SJCRH30 (cell line): ENCODE data around the gene ILRUN. TPM values are rescaled to one million over a fixed set of nuclear protein-coding genes. Genes with fewer than 3 reads are reported as not detected.
"Not testable (repeated sequence)": the region's sequence is repeated elsewhere in the genome, so short reads cannot be mapped to it uniquely, and the experiment has no call there.

Experiments
- DNase-seq, 2 experiments: peaks; one replicate each; pipeline ENCODE4 v3.0.0-alpha.2; 2015 to 2020
- H3K27ac ChIP-seq: fragments of 250-450 bp; sonication (Bioruptor Pico); 2 replicates; pipeline ENCODE4 v1.5.1; 2020; ENCODE audit warnings: mild to moderate bottlenecking, moderate library complexity
- H3K27me3 ChIP-seq: fragments of 250-450 bp; sonication (Bioruptor Pico); 2 replicates; pipeline ENCODE4 v1.5.1; 2020; ENCODE audit warnings: mild to moderate bottlenecking, moderate library complexity
- H3K36me3 ChIP-seq: fragments of 250-450 bp; sonication (Bioruptor Pico); 2 replicates; pipeline ENCODE4 v1.5.1; 2020; ENCODE audit warnings: mild to moderate bottlenecking, moderate library complexity
- H3K4me1 ChIP-seq: fragments of 250-450 bp; sonication (Bioruptor Pico); 2 replicates; pipeline ENCODE4 v1.5.1; 2020; ENCODE audit warnings: mild to moderate bottlenecking, moderate library complexity
- H3K4me3 ChIP-seq: fragments of 250-450 bp; sonication (Bioruptor Pico); 2 replicates; pipeline ENCODE4 v1.5.1; 2020; ENCODE audit warnings: mild to moderate bottlenecking, moderate library complexity
- H3K9me3 ChIP-seq: fragments of 250-450 bp; sonication (Bioruptor Pico); replicated peaks from 2 replicates; pipeline ENCODE4 v1.5.1; 2020; ENCODE audit warnings: mild to moderate bottlenecking, moderate library complexity
- total RNA-seq: library from RNA; depleted of rRNA; stranded (reverse); fragments of >200 nt; shearing (Covaris generic); gene quantifications from 2 replicates; pipeline ENCODE4 v1.2.3, GENCODE V29; 2014

ILRUN gene
- total RNA-seq, 1 experiment from 2014 or later: 43.3 TPM

DNA sequence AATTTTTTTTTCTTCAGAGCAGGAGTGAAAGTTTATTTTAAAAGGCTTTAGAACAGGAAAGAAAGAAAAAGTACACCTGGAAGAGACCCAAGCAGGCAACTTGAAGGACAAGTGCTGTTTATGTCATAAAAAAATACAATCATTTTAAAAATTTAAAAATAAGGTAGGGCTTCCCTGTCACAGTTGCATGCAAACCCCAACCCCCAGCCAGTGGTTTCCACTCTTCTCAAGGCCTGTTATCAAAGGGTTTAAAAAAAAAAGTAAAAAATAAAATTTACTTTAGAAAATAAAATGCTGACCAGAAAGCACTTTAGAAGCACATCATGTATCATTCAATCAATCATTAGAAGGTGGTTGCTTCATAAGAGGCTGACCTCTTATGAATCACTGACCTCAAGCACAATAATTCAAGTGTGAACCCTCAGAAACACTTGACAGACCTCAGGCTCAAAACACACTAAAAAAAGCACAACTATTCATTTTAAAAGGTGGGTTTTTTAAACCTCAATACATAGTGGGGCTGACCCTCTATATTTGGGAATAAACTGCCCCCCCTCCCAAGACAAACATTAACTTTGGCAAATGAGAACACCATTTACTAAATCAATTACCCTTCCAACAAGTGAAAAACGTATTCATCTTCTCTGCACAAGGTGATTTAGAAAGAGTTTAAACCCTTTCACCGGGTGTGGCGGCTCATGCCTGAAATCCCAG lies 15.6 kb downstream of the ILRUN start:
- H3K4me1 ChIP-seq: 0 out of 2 replicates have a peak, but pooled peaks cover 2% of the 10 kb centered on the region
- no peaks in the 10 kb centered on the region for H3K9me3 ChIP-seq
- H3K27ac ChIP-seq: no peak overlapping the region
- no peak overlapping the region for H3K4me3 ChIP-seq
- no peak for DNase-seq
- no peaks in the 10 kb centered on the region for H3K27me3 ChIP-seq
- no peaks in the 10 kb centered on the region for H3K36me3 ChIP-seq

DNA sequence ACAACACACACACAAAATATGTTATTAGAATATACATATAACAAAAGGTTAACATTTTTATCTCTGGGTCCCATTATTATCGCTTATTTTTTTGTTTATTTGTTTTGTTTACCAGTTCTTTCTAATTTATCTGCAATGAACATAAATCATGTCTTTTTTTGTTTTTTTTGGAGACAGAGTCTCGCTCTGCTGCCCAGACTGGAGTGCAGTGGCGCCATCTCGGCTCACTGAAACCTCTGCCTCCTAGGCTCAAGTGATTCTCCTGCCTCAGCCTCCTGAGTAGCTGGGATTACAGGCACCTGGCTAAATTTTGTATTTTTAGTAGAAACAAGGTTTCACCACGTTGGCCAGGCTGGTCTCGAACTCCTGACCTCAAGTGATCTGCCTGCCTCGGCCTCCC lies 16.3 kb downstream of the ILRUN start:
- H3K27ac ChIP-seq, H3K4me3 ChIP-seq, H3K4me1 ChIP-seq, H3K36me3 ChIP-seq, H3K27me3 ChIP-seq, H3K9me3 ChIP-seq, DNase-seq: not testable (repeated sequence)

DNA sequence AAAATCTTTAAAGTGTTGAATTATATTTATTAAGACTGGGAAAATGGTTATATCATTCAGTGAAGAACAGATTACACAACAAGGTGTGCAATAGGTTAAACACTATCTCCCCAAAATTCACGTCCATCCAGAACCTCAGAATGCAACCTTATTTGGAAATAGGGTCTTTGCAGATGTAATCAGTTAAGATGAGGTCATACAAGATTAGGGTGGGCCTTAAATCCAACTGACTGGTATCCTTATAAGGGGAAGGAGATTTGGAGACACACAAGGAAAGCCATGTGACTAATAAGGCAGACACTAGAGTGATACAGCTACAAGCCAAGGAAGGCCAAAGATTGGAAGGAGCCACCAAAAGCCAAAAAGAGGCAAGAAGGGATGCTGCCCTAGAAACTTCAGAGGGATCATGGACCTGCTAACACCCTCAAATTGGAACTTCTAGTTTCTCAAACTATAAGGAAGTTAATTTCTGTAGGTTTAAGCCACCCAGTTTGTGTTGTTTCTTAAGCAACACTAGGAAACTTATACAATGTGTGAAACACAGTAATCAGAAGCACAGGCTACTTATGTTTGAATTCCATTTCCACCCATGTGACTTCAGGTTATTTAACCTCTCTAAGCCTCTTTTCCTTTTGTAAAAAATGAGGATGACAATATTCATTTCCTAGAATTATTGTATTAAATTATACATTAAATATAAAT lies 16.9 kb downstream of the ILRUN start:
- Histone ChIP-seq H3K4me3 (no peak overlapping the region), H3K4me1 (0 out of 2 replicates have a peak, but pooled peaks cover 2% of the 10 kb centered on the region), H3K36me3 (no peaks in the 10 kb centered on the region), H3K27ac (no peak overlapping the region), H3K27me3 (no peaks in the 10 kb centered on the region), H3K9me3 (no peaks in the 10 kb centered on the region)
- no peak for DNase-seq

DNA sequence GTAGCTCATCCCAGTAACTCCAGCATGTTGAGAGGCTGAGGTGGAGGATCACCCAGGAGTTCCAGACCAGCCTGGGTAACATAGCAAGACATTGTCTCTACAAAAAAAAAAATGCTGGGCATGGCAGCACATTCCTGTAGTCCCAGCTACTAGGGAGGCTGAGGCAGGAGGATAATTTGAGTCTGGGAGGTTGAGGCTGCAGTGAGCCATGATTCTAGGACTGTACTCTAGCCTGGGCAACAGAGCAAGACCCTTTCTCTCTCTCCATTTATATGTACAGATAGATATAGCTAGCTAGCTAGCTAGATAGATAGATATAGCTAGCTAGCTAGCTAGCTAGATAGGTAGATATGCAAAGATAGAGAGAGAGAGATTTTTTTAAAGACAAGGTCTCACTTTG lies 20.4 kb downstream of the ILRUN start:
- no peak for DNase-seq
- no peaks in the 10 kb centered on the region for H3K9me3 ChIP-seq
- H3K27me3 ChIP-seq: no peaks in the 10 kb centered on the region
- H3K4me3 ChIP-seq: no peak overlapping the region
- H3K27ac ChIP-seq: no peak overlapping the region
- H3K4me1 ChIP-seq: 0 out of 2 replicates have a peak, but pooled peaks cover 2% of the 10 kb centered on the region
- no peaks in the 10 kb centered on the region; the same call in 1 of the 2 replicates for H3K36me3 ChIP-seq

DNA sequence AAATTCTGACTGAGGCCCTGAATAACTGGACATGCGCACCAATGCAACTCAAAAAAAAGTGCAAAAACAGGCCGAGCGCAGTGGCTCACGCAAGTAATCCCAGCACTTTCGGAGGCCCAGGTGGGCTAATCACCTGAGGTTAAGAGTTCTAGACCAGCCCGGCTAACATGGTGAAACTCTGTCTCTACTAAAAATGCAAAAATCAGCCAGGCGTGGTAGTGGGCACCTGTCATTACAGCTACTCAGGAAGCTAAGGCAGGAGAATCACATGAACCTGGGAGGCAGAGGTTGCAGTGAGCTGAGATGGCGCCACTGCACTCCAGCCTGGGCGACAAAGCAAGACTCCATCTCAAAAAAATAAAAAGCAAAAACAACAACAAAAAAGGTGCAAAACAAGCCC lies 21.6 kb downstream of the ILRUN start:
- not testable (repeated sequence) for H3K9me3 ChIP-seq, H3K27me3 ChIP-seq, H3K4me3 ChIP-seq, H3K27ac ChIP-seq, DNase-seq, H3K4me1 ChIP-seq, H3K36me3 ChIP-seq

DNA sequence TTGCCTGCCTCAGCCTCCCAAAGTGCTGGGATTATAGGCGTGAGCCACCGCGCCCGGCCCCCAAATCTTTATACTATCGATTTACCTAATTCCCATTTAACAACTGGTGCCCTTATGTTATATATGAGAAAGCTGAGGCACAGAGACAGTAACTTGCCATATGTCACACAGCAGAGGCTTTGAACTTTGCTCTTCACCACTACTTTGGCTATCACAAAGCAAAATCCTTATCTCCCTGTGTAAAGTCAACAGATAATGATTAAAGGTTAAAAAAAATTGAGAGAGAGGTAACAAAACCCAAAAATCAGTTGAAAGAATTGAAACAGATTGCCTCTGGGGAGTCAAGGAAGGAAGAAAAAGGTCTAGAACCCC lies 22.3 kb downstream of the ILRUN start:
- Histone ChIP-seq H3K27ac (no peak overlapping the region), H3K36me3 (no peaks in the 10 kb centered on the region; the same call in 1 of the 2 replicates), H3K4me3 (no peak overlapping the region), H3K9me3 (no peaks in the 10 kb centered on the region), H3K4me1 (no peaks in the 10 kb centered on the region), H3K27me3 (no peaks in the 10 kb centered on the region)
- no peak for DNase-seq

DNA sequence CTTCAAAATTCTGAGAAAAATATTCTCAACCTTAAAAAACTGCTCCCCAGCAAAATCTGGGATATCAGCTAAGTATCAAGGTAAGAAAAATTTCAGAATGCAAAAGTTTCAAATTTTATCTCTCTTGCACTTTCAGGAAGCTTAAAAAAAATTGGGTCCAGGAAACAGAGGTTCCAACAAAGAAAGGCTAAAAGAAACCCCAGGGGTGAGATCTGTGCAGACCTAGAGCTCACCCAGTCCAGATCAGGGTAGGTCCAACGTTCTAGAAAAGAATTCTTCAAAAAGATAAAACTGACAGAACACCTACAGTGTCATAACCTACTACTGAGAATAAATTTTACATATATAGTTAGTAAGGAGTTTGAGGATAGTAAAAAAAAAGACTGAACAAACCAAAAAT lies 23.5 kb downstream of the ILRUN start:
- Histone ChIP-seq H3K36me3 (no peaks in the 10 kb centered on the region; the same call in 1 of the 2 replicates), H3K9me3 (no peaks in the 10 kb centered on the region), H3K27ac (no peak overlapping the region), H3K27me3 (no peaks in the 10 kb centered on the region), H3K4me3 (no peak overlapping the region), H3K4me1 (no peaks in the 10 kb centered on the region)
- no peak for DNase-seq

DNA sequence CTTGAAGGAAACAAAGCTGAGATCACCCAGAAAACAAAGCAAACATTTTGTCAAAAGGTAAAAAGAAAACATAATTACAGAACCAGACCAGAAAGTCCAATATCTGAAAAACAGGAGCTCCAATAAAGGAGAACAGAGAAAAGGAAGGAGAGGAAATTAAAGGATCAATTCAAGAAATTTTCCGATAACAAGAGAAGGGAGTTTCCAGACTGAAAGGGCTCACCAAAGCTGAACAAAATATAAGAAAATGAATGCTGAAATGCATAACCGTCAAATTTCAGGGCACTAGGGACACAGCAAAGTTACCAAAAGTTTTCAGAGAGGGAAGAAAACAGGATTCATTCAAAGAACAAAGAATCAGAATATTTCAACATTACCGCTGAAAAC lies 23.9 kb downstream of the ILRUN start:
- Histone ChIP-seq H3K36me3 (no peaks in the 10 kb centered on the region; the same call in 1 of the 2 replicates), H3K9me3 (no peaks in the 10 kb centered on the region), H3K27ac (no peak overlapping the region), H3K27me3 (no peaks in the 10 kb centered on the region), H3K4me3 (no peak overlapping the region), H3K4me1 (no peaks in the 10 kb centered on the region)
- no peak for DNase-seq

DNA sequence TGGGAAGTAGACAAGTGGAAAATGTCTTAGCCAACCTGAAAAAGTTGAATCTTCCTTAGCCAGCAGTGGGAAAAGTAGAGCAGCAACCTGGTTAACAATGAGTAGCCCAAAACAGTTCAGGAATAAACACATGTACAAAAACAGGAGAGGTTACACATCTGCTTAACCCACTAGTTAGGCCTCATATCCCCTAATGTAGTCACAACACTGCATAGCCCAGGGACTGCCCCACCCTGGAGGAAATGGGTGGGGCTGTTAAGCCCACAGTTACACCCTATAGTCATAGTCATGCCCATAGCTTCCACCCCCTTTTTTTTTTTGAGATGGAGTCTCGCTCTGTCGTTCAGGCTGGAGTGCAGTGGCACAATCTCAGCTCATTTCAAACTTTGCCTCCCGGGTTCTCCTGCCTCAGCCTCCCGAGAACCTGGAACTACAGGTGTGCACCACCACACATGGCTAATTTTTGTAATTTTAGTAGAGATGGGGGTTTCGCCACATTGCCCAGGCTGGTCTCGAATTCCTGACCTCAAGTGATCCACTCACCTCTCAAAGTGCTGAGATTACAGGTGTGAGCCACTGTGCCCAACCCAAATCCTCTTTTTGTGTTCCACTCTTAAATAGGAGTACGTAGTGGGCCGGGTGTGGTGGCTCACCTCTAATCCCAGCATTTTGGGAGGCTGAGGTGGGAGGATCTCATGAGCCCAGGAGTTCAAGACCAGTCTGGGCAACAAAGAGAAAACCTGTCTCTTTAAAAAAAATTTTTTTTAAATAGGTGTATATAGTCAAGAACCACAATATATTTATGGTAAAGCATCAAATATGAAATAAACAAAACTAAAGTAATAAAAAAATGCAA lies 24.5 kb downstream of the ILRUN start:
- no peak for DNase-seq
- Histone ChIP-seq H3K27me3 (no peaks in the 10 kb centered on the region), H3K9me3 (no peaks in the 10 kb centered on the region), H3K27ac (no peak overlapping the region), H3K4me3 (no peak overlapping the region), H3K36me3 (no peaks in the 10 kb centered on the region; the same call in 1 of the 2 replicates), H3K4me1 (no peaks in the 10 kb centered on the region)

DNA sequence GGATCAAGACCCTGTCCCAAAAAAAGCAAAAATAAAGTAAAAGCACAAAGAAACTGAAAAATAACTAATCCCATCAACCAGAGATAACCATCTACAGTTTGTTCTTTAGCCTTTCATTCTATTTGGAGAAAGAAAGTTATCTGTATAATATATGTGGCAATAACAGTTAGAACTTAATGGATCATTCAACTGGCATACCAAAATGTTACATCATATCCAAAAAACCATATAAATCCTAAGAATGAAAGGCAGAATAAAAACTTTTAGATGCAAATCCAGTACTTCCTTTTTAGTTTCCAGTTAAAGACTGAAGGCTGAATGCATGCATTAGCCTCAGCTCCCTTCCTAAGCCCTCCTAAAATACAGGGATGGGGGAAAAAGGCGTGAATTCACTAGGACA lies 25.2 kb downstream of the ILRUN start:
- H3K4me3 ChIP-seq: no peak overlapping the region
- no peaks in the 10 kb centered on the region for H3K9me3 ChIP-seq
- H3K36me3 ChIP-seq: no peaks in the 10 kb centered on the region; the same call in 1 of the 2 replicates
- H3K27ac ChIP-seq: no peak overlapping the region
- H3K4me1 ChIP-seq: no peaks in the 10 kb centered on the region
- H3K27me3 ChIP-seq: no peaks in the 10 kb centered on the region
- no peak for DNase-seq

DNA sequence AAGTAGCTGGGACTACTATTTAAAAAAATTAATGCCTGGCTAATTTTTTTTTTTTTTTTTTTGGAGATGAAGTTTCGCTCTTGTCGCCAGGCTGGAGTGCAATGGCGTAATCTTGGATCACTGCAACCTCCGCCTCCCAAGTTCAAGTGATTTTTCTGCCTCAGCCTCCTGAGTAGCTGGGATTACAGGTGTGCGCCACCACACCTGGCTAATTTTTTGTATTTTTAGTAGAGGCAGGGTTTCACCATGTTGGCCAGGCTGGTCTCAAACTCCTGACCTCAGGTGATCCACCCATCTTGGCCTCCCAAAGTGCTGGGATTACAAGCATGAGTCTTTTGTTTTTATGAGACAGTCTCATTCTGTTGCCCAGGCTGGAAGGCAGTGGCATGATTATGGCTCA lies 27.8 kb downstream of the ILRUN start:
- H3K4me1 ChIP-seq, H3K27ac ChIP-seq, H3K4me3 ChIP-seq, H3K36me3 ChIP-seq, H3K9me3 ChIP-seq, H3K27me3 ChIP-seq, DNase-seq: not testable (repeated sequence)

DNA sequence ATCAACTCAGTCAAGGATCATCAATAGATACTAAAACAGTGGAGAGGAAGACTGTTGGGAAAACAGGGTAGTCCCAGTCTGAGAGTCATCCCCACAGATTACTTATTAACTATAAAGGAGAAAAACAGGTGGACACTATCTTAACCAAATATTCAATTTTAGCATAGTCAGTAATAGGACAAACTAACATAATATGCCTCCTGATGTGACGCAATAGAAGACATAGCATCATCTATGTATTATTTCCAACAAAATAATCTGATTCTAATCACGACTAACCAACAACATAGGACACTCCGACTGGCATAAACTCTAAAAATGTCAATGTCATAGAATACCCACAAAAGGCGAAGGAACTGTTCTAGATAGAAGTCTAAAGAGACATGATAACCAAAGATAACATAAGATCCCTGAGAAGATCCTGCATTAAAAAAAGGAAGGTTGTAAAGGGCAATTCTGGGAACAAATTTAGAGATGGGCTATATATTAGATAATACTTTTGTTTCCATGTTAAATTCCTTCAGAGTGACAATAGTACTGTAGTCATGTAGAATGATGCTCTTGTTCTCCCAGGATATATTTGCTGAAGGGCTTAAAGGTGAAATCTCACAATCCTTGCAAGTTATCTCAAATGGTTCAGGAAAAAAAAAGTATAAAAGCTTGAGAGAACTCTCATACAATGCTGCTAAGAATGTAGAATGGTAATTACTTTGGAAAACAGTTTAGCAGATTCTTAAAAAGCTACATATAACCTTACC lies 28.9 kb downstream of the ILRUN start:
- Histone ChIP-seq H3K9me3 (no peaks in the 10 kb centered on the region), H3K27ac (no peak overlapping the region), H3K4me3 (no peak overlapping the region), H3K4me1 (no peaks in the 10 kb centered on the region), H3K27me3 (no peaks in the 10 kb centered on the region), H3K36me3 (no peaks in the 10 kb centered on the region; the same call in 1 of the 2 replicates)
- no peak for DNase-seq

DNA sequence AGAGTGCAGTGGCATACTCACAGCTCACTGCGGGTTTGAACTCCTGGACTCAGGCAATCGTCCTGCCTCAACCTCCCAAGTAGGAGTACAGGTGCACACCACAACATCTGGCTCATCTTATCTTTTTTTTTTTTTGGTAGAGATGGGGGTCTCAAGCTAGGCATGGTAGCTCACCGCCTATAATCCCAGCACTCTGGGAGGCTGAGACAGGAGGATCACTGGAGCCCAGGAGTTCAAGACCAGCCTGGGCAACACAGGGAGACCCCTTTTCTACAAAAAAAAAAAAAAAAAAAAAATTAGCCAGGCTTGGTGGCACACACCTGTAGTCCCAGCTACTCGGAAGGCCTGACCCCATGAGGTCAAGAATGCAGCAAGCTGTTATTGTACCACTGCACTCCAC lies 31.5 kb downstream of the ILRUN start:
- H3K4me1 ChIP-seq: no peaks in the 10 kb centered on the region
- H3K36me3 ChIP-seq: no peaks in the 10 kb centered on the region; the same call in 1 of the 2 replicates
- no peak overlapping the region for H3K27ac ChIP-seq
- no peak for DNase-seq
- H3K4me3 ChIP-seq: no peak overlapping the region
- no peaks in the 10 kb centered on the region for H3K27me3 ChIP-seq
- H3K9me3 ChIP-seq: no peaks in the 10 kb centered on the region

DNA sequence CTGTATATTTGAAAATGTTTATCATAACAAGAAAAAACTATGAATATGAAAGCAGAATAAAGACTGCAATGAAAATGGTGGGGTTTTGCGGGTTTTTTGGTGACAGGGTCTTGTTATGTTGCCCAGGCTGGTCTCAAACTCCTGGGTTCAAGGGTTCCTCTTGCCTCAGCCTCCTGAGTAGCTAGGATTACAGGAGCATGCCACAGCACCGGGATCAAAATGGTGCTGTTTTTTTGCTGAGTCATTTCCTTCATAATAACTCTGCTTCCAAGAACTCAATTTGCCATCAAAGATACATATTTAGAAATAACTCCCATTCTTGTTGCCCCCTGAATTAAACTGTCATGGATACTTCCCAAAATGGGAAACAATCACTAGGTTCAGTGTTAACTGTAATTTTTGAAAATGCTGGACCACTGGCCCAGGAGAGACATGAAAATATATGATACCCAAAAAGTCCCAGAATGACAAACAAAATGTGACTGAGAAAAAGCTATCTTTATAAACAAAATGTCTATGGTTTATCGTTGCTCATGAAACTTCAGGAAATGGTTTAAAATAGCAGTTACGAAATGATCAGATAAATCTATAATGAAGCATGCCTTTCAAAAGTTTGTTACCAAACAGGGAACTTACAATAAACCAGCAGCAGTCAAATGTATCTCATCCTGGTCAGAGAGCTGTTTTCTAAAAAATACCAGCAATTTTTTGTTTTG lies 32.2 kb downstream of the ILRUN start:
- H3K27me3 ChIP-seq: no peaks in the 10 kb centered on the region
- no peak overlapping the region for H3K27ac ChIP-seq
- DNase-seq: no peak
- H3K36me3 ChIP-seq: no peaks in the 10 kb centered on the region; the same call in 1 of the 2 replicates
- H3K4me1 ChIP-seq: no peaks in the 10 kb centered on the region
- no peaks in the 10 kb centered on the region for H3K9me3 ChIP-seq
- H3K4me3 ChIP-seq: no peak overlapping the region
